ENCODE measurements around the gene GOLGA6L9.
"Not testable (repeated sequence)": the region's sequence is repeated elsewhere in the genome, so short reads cannot be mapped to it uniquely, and the experiment has no call there.

The GOLGA6L9 gene

GRCh38 chr15:82429693-82430092 is at the start of gene GOLGA6L9:
GOLGA6L9 (plus strand) TSS chr15:82429816; CDS start chr15:82430080, 264 bp downstream.
- DNase-seq: not testable (repeated sequence)

GRCh38 chr15:82381330-82381955 is 48.2 kb upstream of the GOLGA6L9 start:
- not testable (repeated sequence) for DNase-seq

GRCh38 chr15:82387209-82387608 is 42.4 kb upstream of the GOLGA6L9 start:
- not testable (repeated sequence) for DNase-seq

- DNase-seq: not testable (repeated sequence)
Observed at GRCh38 chr15:82390152-82390551, 39.5 kb upstream of the GOLGA6L9 start.

GRCh38 chr15:82392077-82392476 is 37.5 kb upstream of the GOLGA6L9 start:
- not testable (repeated sequence) for DNase-seq

- no peak for DNase-seq
Observed at GRCh38 chr15:82393671-82394070, 35.9 kb upstream of the GOLGA6L9 start.

- DNase-seq: not testable (repeated sequence)
Observed at GRCh38 chr15:82395788-82396187, 33.8 kb upstream of the GOLGA6L9 start.

- no peak for DNase-seq
Observed at GRCh38 chr15:82397817-82398216, 31.8 kb upstream of the GOLGA6L9 start.

GRCh38 chr15:82398785-82399184 is 30.8 kb upstream of the GOLGA6L9 start:
- no peak for DNase-seq

GRCh38 chr15:82399366-82400103 is 30.1 kb upstream of the GOLGA6L9 start:
- DNase-seq: not testable (repeated sequence)

GRCh38 chr15:82401918-82402317 is 27.7 kb upstream of the GOLGA6L9 start:
- not testable (repeated sequence) for DNase-seq

GRCh38 chr15:82402341-82402740 is 27.3 kb upstream of the GOLGA6L9 start:
- not testable (repeated sequence) for DNase-seq

- DNase-seq: not testable (repeated sequence)
Observed at GRCh38 chr15:82406211-82406610, 23.4 kb upstream of the GOLGA6L9 start.

GRCh38 chr15:82410306-82410705 is 19.3 kb upstream of the GOLGA6L9 start:
- not testable (repeated sequence) for DNase-seq

GRCh38 chr15:82411595-82411994 is 18.0 kb upstream of the GOLGA6L9 start:
- not testable (repeated sequence) for DNase-seq

GRCh38 chr15:82414525-82415191 is 15.0 kb upstream of the GOLGA6L9 start:
- DNase-seq: not testable (repeated sequence)

GRCh38 chr15:82420516-82420915 is 9.1 kb upstream of the GOLGA6L9 start:
- DNase-seq: not testable (repeated sequence)

- DNase-seq: not testable (repeated sequence)
Observed at GRCh38 chr15:82420966-82421365, 8.7 kb upstream of the GOLGA6L9 start.

- not testable (repeated sequence) for DNase-seq
Observed at GRCh38 chr15:82427117-82427516, 2.5 kb upstream of the GOLGA6L9 start.

GRCh38 chr15:82445420-82445819 is 15.8 kb downstream of the GOLGA6L9 start:
- DNase-seq: not testable (repeated sequence)

- DNase-seq: not testable (repeated sequence)
Observed at GRCh38 chr15:82457336-82457735, 27.7 kb downstream of the GOLGA6L9 start.

- not testable (repeated sequence) for DNase-seq
Observed at GRCh38 chr15:82465629-82466028, 36.0 kb downstream of the GOLGA6L9 start.

GRCh38 chr15:82468205-82468604 is 38.6 kb downstream of the GOLGA6L9 start:
- DNase-seq: not testable (repeated sequence)

- not testable (repeated sequence) for DNase-seq
Observed at GRCh38 chr15:82469381-82469780, 39.8 kb downstream of the GOLGA6L9 start.
